ENCODE results near the gene CHST14. TPM values are rescaled to one million over a fixed set of nuclear protein-coding genes. Genes with fewer than 3 reads are reported as not detected.

The CHST14 gene
- total and polyA plus RNA-seq, 2 of the 8 experiments (the other 6 are each of a cell fraction or from before 2014, with no cell fraction given) = 13.4 to 20.3 TPM

DNA sequence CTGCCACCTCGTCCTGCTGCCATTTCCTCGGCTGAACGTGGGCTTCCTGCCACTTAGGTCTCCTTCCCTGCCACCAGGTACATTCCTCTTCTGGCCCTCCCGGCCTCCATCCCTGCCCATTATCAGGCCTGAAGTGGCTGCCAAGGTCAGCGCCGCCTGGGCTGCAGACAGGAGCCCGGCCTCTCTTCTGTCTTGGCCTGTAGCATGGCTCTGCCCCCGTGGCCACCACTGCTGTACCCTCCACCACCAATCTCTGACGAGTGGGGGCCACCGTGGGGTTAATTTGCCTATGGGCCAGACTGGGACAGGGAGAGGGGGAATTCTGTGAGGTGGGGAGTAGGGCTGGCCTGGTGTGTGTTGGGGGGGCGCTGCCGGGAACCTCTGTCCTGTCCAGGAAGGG is 32.1 kb upstream of the CHST14 start (continued):
- TF ChIP-seq NRF1 (IDR thresholded peaks at IDR 0.05; ENCODE audit: low read depth, low read length) = no peak
- no peak for TF ChIP-seq HDAC2 (IDR thresholded peaks at IDR 0.05; ENCODE audit: borderline replicate concordance in 1 of 2, low read depth in 2 of 2, low read length in 2 of 2)
- no peak for TF ChIP-seq RXRA (IDR thresholded peaks at IDR 0.05; ENCODE audit: insufficient read depth, low read depth, low read length)
- TF ChIP-seq MAX (IDR thresholded peaks at IDR 0.05) = no peak
- no peak for TF ChIP-seq SIN3A (conservative IDR thresholded peaks at IDR 0.05 in 1 of 2, IDR thresholded peaks at IDR 0.05 in 1 of 2; ENCODE audit: low read depth in 1 of 2, low read length in 2 of 2)
